ENCODE measurements around the gene FOXE1.

The FOXE1 gene

GRCh38 chr9:97849980-97850379 is 3.0 kb upstream of the FOXE1 start:
- TF ChIP-seq EGR1 (IDR thresholded peaks at IDR 0.05), result no peak
- TF ChIP-seq FOXM1 (IDR thresholded peaks at IDR 0.05; ENCODE audit: borderline replicate concordance, low read depth), result no peak
- TF ChIP-seq USF1 (IDR thresholded peaks at IDR 0.05), result no peak
- no peak for TF ChIP-seq NFIC (IDR thresholded peaks at IDR 0.05)
- no peak for TF ChIP-seq TAF1 (IDR thresholded peaks at IDR 0.05; ENCODE audit: low read depth)
- no peak for TF ChIP-seq CREB1 (IDR thresholded peaks at IDR 0.05; ENCODE audit: low read depth)
- TF ChIP-seq MAX (IDR thresholded peaks at IDR 0.05), result no peak
- TF ChIP-seq CEBPB (IDR thresholded peaks at IDR 0.05), result no peak
- TF ChIP-seq RAD21 (IDR thresholded peaks at IDR 0.05; ENCODE audit: low read depth), result no peak
- no peak for TF ChIP-seq YY1 (IDR thresholded peaks at IDR 0.05; ENCODE audit: low read depth)
- TF ChIP-seq TCF12 (IDR thresholded peaks at IDR 0.05; ENCODE audit: low read depth), result no peak
- TF ChIP-seq TEAD4 (IDR thresholded peaks at IDR 0.05), result no peak
- TF ChIP-seq ZBTB7A (IDR thresholded peaks at IDR 0.05; ENCODE audit: low read depth), result no peak
- TF ChIP-seq REST (IDR thresholded peaks at IDR 0.05; ENCODE audit: low read depth), result no peak
- TF ChIP-seq EP300 (IDR thresholded peaks at IDR 0.05; ENCODE audit: borderline replicate concordance), result no peak

GRCh38 chr9:97850746-97851445 is 2.1 kb upstream of the FOXE1 start:
- TF ChIP-seq CREB1 (IDR thresholded peaks at IDR 0.05; ENCODE audit: low read depth) (no peak), CEBPB (IDR thresholded peaks at IDR 0.05) (no peak), RAD21 (IDR thresholded peaks at IDR 0.05; ENCODE audit: low read depth) (no peak), TEAD4 (IDR thresholded peaks at IDR 0.05) (no peak), USF1 (IDR thresholded peaks at IDR 0.05) (no peak), REST (IDR thresholded peaks at IDR 0.05; ENCODE audit: low read depth) (no peak), MAX (IDR thresholded peaks at IDR 0.05) (no peak), FOXM1 (IDR thresholded peaks at IDR 0.05; ENCODE audit: borderline replicate concordance, low read depth) (no peak)

GRCh38 chr9:97851446-97851883 is 1.6 kb upstream of the FOXE1 start:
- TF ChIP-seq YY1 (IDR thresholded peaks at IDR 0.05; ENCODE audit: low read depth) (no peak), USF1 (IDR thresholded peaks at IDR 0.05) (no peak), TAF1 (IDR thresholded peaks at IDR 0.05; ENCODE audit: low read depth) (no peak)

- TF ChIP-seq YY1 (IDR thresholded peaks at IDR 0.05; ENCODE audit: low read depth), result no peak
- TF ChIP-seq TEAD4 (IDR thresholded peaks at IDR 0.05), result no peak
- TF ChIP-seq MAX (IDR thresholded peaks at IDR 0.05), result no peak
- TF ChIP-seq CEBPB (IDR thresholded peaks at IDR 0.05), result no peak
- TF ChIP-seq FOXM1 (IDR thresholded peaks at IDR 0.05; ENCODE audit: borderline replicate concordance, low read depth), result no peak
- TF ChIP-seq TAF1 (IDR thresholded peaks at IDR 0.05; ENCODE audit: low read depth), result no peak
- no peak for TF ChIP-seq ZBTB7A (IDR thresholded peaks at IDR 0.05; ENCODE audit: low read depth)
- TF ChIP-seq USF1 (IDR thresholded peaks at IDR 0.05), result no peak
- TF ChIP-seq EGR1 (IDR thresholded peaks at IDR 0.05), result no peak
- no peak for TF ChIP-seq TCF12 (IDR thresholded peaks at IDR 0.05; ENCODE audit: low read depth)
- no peak for TF ChIP-seq NFIC (IDR thresholded peaks at IDR 0.05)
- no peak for TF ChIP-seq RAD21 (IDR thresholded peaks at IDR 0.05; ENCODE audit: low read depth)
- TF ChIP-seq REST (IDR thresholded peaks at IDR 0.05; ENCODE audit: low read depth), result no peak
- no peak for TF ChIP-seq EP300 (IDR thresholded peaks at IDR 0.05; ENCODE audit: borderline replicate concordance)
- TF ChIP-seq CREB1 (IDR thresholded peaks at IDR 0.05; ENCODE audit: low read depth), result no peak
Measured at GRCh38 chr9:97852001-97852398, 1.0 kb upstream of the FOXE1 start.

Data from Ishikawa (cell line).